Measurements from ENCODE around the gene RNF217.

Gene RNF217

DNA sequence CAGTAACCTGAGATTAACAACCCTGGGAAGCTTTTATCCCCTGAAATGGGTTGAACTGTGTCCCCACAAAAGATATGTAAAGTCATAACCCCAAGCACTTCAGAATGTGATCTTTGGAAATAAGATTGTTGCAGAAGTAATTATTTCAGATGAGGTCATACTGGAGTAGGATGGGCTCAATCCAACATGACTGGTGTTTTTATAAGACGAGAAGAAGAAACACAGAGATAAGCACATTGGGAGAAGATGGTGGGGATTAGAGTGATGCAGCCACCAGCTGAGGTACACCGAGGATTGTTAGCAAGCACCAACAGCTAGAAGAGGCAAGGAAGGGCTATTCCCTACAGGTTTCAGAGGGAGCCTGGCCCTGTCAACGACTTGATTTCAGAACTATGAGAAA, 12.5 kb upstream of the RNF217 start:
- H3K14ac ChIP-seq (ENCODE audit: low read length in 2 of 2) = no peak overlapping the region
- no peak overlapping the region for H4K91ac ChIP-seq (ENCODE audit: low read length)
- H3K79me1 ChIP-seq (replicated peaks; ENCODE audit: low read length, poor library complexity, severe bottlenecking) = no peaks in the 10 kb centered on the region
- H3K27me3 ChIP-seq (ENCODE audit: control insufficient read depth in 1 of 2, insufficient read depth in 1 of 2, low read length in 2 of 2) = no peaks in the 10 kb centered on the region
- no peak overlapping the region for H3K9ac ChIP-seq (ENCODE audit: low read length)
- H2BK120ac ChIP-seq (ENCODE audit: low read depth, low read length) = no peak overlapping the region
- H3K27ac ChIP-seq (ENCODE audit: low read length, poor library complexity, severe bottlenecking) = no peak overlapping the region
- no peak overlapping the region for H2BK12ac ChIP-seq (ENCODE audit: low read length in 2 of 2)
- no peak overlapping the region for H3K4ac ChIP-seq (ENCODE audit: low read depth in 1 of 2, low read length in 2 of 2)
- no peaks in the 10 kb centered on the region for H3K9me3 ChIP-seq (ENCODE audit: control insufficient read depth, low read length)
- DNase-seq = no peak
- H2BK15ac ChIP-seq (ENCODE audit: low read depth, poor library complexity, severe bottlenecking) = no peak overlapping the region
- no peak overlapping the region for H2BK5ac ChIP-seq (ENCODE audit: low read depth, low read length, poor library complexity, severe bottlenecking)
- no peak overlapping the region for H3K4me3 ChIP-seq (ENCODE audit: insufficient read depth in 1 of 2, low read depth in 1 of 2, low read length in 2 of 2)
- no peak overlapping the region for H4K8ac ChIP-seq (ENCODE audit: low read length)
- H3K36me3 ChIP-seq (ENCODE audit: control insufficient read depth in 1 of 2, insufficient read depth in 2 of 2, low read depth in 1 of 2, low read length in 2 of 2) = no peaks in the 10 kb centered on the region
- no peak overlapping the region for H3K4me2 ChIP-seq (ENCODE audit: low read length, poor library complexity, severe bottlenecking)
- H2AFZ ChIP-seq (ENCODE audit: low read depth, low read length) = no peak overlapping the region
- H3K4me1 ChIP-seq (ENCODE audit: control insufficient read depth, insufficient read depth, low read depth, low read length) = no peaks in the 10 kb centered on the region
- no peak overlapping the region for H3K18ac ChIP-seq (ENCODE audit: low read depth in 1 of 2, low read length in 2 of 2)
- WGBS = 92% methylated on average over 2 of the region's 3 CpGs
- no peak overlapping the region for H2AK5ac ChIP-seq (ENCODE audit: low read length, severe bottlenecking)
- H3K23ac ChIP-seq (ENCODE audit: low read length in 2 of 2) = no peak overlapping the region

- Histone ChIP-seq H3K36me3 (ENCODE audit: control insufficient read depth in 1 of 2, insufficient read depth in 2 of 2, low read depth in 1 of 2, low read length in 2 of 2) (peaks cover 0 to 3% of the 10 kb centered on the region in 2 experiments), H3K9ac (ENCODE audit: low read length) (no peak overlapping the region), H2BK15ac (ENCODE audit: low read depth, poor library complexity, severe bottlenecking) (no peak overlapping the region), H2AK5ac (ENCODE audit: low read length, severe bottlenecking) (no peak overlapping the region), H2BK120ac (ENCODE audit: low read depth, low read length) (no peak overlapping the region), H3K4me3 (ENCODE audit: insufficient read depth in 1 of 2, low read depth in 1 of 2, low read length in 2 of 2) (no peak overlapping the region), H3K14ac (ENCODE audit: low read length in 2 of 2) (no peak overlapping the region), H2BK5ac (ENCODE audit: low read depth, low read length, poor library complexity, severe bottlenecking) (no peak overlapping the region), H3K79me1 (replicated peaks; ENCODE audit: low read length, poor library complexity, severe bottlenecking) (peaks cover 16% of the 10 kb centered on the region), H3K27ac (ENCODE audit: low read length, poor library complexity, severe bottlenecking) (no peak overlapping the region), H3K4me2 (ENCODE audit: low read length, poor library complexity, severe bottlenecking) (no peak overlapping the region), H2BK12ac (ENCODE audit: low read length in 2 of 2) (no peak overlapping the region), H3K9me3 (ENCODE audit: control insufficient read depth, low read length) (no peaks in the 10 kb centered on the region), H3K4me1 (ENCODE audit: control insufficient read depth, insufficient read depth, low read depth, low read length) (peaks cover 11% of the 10 kb centered on the region), H3K4ac (ENCODE audit: low read depth in 1 of 2, low read length in 2 of 2) (no peak overlapping the region), H4K91ac (ENCODE audit: low read length) (no peak overlapping the region), H3K27me3 (ENCODE audit: control insufficient read depth in 1 of 2, insufficient read depth in 1 of 2, low read length in 2 of 2) (no peaks in the 10 kb centered on the region), H2AFZ (ENCODE audit: low read depth, low read length) (no peak overlapping the region), H3K18ac (ENCODE audit: low read depth in 1 of 2, low read length in 2 of 2) (no peak overlapping the region), H4K8ac (ENCODE audit: low read length) (no peak overlapping the region), H3K23ac (ENCODE audit: low read length in 2 of 2) (no peak overlapping the region)
- DNase-seq = no peak
- no CpG with 5 or more reads among the region's 1 CpG for WGBS
Measured at GRCh38 chr6:124953808-124954207, 8.4 kb upstream of the RNF217 start.

GRCh38 chr6:124955108-124955856, 7.0 kb upstream of the RNF217 start:
- Histone ChIP-seq H4K91ac (ENCODE audit: low read length) (no peak overlapping the region), H3K36me3 (ENCODE audit: control insufficient read depth in 1 of 2, insufficient read depth in 2 of 2, low read depth in 1 of 2, low read length in 2 of 2) (peaks cover 0 to 3% of the 10 kb centered on the region in 2 experiments), H3K4me2 (ENCODE audit: low read length, poor library complexity, severe bottlenecking) (no peak overlapping the region), H3K4ac (ENCODE audit: low read depth in 1 of 2, low read length in 2 of 2) (no peak overlapping the region), H2BK120ac (ENCODE audit: low read depth, low read length) (no peak overlapping the region), H3K4me1 (ENCODE audit: control insufficient read depth, insufficient read depth, low read depth, low read length) (peaks cover 11% of the 10 kb centered on the region), H4K8ac (ENCODE audit: low read length) (no peak overlapping the region), H3K27ac (ENCODE audit: low read length, poor library complexity, severe bottlenecking) (peak overlapping the region; percentile 40), H3K4me3 (ENCODE audit: insufficient read depth in 1 of 2, low read depth in 1 of 2, low read length in 2 of 2) (no peak overlapping the region), H3K79me1 (replicated peaks; ENCODE audit: low read length, poor library complexity, severe bottlenecking) (peaks cover 18% of the 10 kb centered on the region), H3K27me3 (ENCODE audit: control insufficient read depth in 1 of 2, insufficient read depth in 1 of 2, low read length in 2 of 2) (no peaks in the 10 kb centered on the region), H3K18ac (ENCODE audit: low read depth in 1 of 2, low read length in 2 of 2) (peak overlapping the region in 1 of 2 experiments; percentile 22), H3K9ac (ENCODE audit: low read length) (no peak overlapping the region), H3K14ac (ENCODE audit: low read length in 2 of 2) (peak overlapping the region in 1 of 2 experiments; percentile 3), H3K23ac (ENCODE audit: low read length in 2 of 2) (peak overlapping the region in 1 of 2 experiments; percentile 23), H2BK12ac (ENCODE audit: low read length in 2 of 2) (peak overlapping the region in 1 of 2 experiments; percentile 2), H2BK5ac (ENCODE audit: low read depth, low read length, poor library complexity, severe bottlenecking) (no peak overlapping the region), H2AK5ac (ENCODE audit: low read length, severe bottlenecking) (peak overlapping the region; percentile 18), H3K9me3 (ENCODE audit: control insufficient read depth, low read length) (no peaks in the 10 kb centered on the region), H2AFZ (ENCODE audit: low read depth, low read length) (no peak overlapping the region), H2BK15ac (ENCODE audit: low read depth, poor library complexity, severe bottlenecking) (no peak overlapping the region)
- no peak for DNase-seq
- 92% methylated on average over 7 of the region's 7 CpGs for WGBS

DNA sequence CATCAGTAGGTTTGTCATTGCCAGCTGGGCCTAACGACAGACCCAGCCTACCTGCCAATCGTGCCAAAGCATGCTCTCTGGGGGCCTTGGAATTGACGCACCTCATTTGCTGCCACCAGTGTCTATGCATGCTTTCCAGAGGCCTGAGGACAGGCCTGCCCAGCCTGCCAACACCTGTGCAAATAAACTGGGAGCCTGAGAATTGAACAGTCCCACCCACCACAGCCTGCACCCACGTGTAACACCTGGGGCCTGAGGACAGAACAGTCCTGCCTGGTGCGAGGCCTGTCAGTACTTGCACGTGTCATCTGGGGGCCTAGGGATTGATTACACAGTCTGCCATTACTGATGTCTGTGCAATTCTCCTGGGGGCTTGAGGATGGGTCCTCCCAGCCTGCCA, 6.2 kb upstream of the RNF217 start:
- Histone ChIP-seq H3K79me1 (replicated peaks; ENCODE audit: low read length, poor library complexity, severe bottlenecking) (peaks cover 20% of the 10 kb centered on the region), H3K4me1 (ENCODE audit: control insufficient read depth, insufficient read depth, low read depth, low read length) (peaks cover 11% of the 10 kb centered on the region), H3K9ac (ENCODE audit: low read length) (no peak overlapping the region), H2BK120ac (ENCODE audit: low read depth, low read length) (no peak overlapping the region), H2BK5ac (ENCODE audit: low read depth, low read length, poor library complexity, severe bottlenecking) (no peak overlapping the region), H3K4me3 (ENCODE audit: insufficient read depth in 1 of 2, low read depth in 1 of 2, low read length in 2 of 2) (no peak overlapping the region), H3K27ac (ENCODE audit: low read length, poor library complexity, severe bottlenecking) (no peak overlapping the region), H4K91ac (ENCODE audit: low read length) (no peak overlapping the region), H4K8ac (ENCODE audit: low read length) (no peak overlapping the region), H3K14ac (ENCODE audit: low read length in 2 of 2) (peak overlapping the region in 1 of 2 experiments; percentile 3), H3K9me3 (ENCODE audit: control insufficient read depth, low read length) (no peaks in the 10 kb centered on the region), H2BK15ac (ENCODE audit: low read depth, poor library complexity, severe bottlenecking) (no peak overlapping the region), H2AK5ac (ENCODE audit: low read length, severe bottlenecking) (no peak overlapping the region), H3K36me3 (ENCODE audit: control insufficient read depth in 1 of 2, insufficient read depth in 2 of 2, low read depth in 1 of 2, low read length in 2 of 2) (peaks cover 0 to 3% of the 10 kb centered on the region in 2 experiments), H3K4me2 (ENCODE audit: low read length, poor library complexity, severe bottlenecking) (no peak overlapping the region), H3K27me3 (ENCODE audit: control insufficient read depth in 1 of 2, insufficient read depth in 1 of 2, low read length in 2 of 2) (no peaks in the 10 kb centered on the region), H2AFZ (ENCODE audit: low read depth, low read length) (no peak overlapping the region), H3K18ac (ENCODE audit: low read depth in 1 of 2, low read length in 2 of 2) (peak overlapping the region in 1 of 2 experiments; percentile 55), H2BK12ac (ENCODE audit: low read length in 2 of 2) (no peak overlapping the region), H3K4ac (ENCODE audit: low read depth in 1 of 2, low read length in 2 of 2) (no peak overlapping the region), H3K23ac (ENCODE audit: low read length in 2 of 2) (no peak overlapping the region)
- WGBS = 97% methylated on average over 6 of the region's 6 CpGs
- DNase-seq = no peak
